CD4-positive, alpha-beta T cell treated with Interleukin-2 at 100 ng/mL for 4 hours (primary cell): ENCODE results near the gene ANKH.

Experiments
- DNase-seq: peaks from one replicate; pipeline ENCODE4 v3.0.0-alpha.2; 2020; ENCODE audit warnings: low spot score

ANKH gene

GRCh38 chr5:14663734-14664269 is 207.8 kb downstream of the ANKH start:
- no peak for DNase-seq

DNA sequence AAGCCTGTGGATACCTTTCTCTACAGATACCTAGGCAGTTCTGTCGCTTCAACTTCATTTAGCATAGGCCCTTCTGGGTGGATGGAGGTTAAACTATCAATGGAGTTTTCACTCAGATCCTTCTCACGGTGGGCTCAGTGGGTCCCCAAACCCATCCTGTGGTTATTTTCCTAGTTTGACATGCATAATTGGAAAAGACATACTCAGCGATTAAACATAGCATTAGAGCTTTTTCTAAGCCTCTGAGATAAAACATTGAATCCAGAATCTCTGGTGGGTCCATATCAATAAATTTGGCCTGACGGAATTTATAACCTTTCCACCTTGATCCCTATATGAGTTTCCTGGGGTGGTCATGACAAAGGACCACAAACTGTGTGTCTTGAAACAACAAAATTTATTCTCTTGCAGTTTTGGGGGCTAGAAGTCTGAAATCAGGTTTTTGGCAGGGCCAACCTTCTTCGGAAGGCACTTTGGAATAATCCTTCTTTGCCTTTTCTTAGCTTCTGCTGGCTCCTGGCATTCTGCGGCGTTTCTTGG is 208.8 kb downstream of the ANKH start:
- DNase-seq, result no peak

- DNase-seq, result no peak
Measured at GRCh38 chr5:14660833-14661232, 210.7 kb downstream of the ANKH start.

DNA sequence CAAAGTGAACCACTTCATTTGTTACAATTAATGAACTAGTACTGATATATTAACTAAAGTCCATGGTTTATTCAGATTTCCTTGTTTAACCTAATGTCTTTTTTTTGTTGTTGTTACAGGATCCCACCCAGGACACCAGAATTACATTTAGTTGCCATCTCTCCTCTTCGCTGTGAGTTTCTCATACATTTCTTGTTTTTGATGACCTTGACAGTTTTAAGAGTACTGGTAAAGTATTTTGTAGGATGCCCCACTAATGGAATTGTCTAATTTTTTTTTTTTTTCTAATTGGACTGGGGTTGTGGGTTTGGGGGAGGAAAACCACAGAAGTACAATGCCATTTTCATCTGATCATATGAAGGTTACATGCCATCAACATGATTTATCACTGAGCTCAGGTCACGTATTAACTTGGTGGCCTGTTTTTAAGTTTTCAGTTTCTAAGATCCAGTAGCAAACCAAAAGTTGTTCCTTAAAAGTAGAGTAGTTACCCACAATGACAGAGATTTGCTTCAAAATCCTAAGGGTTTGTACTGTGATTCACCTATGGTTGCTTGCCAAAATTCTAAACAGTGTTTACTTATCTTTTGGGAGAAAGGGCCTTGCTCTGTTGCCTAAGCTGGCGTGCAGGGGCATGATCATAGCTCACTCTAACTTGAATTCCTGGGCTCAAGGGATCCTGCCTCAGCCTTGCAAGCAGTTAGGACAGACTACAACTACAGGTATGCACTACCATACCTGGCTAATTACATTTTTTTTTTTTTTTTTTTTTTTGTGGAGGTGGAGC is 211.6 kb downstream of the ANKH start:
- no peak for DNase-seq

DNA sequence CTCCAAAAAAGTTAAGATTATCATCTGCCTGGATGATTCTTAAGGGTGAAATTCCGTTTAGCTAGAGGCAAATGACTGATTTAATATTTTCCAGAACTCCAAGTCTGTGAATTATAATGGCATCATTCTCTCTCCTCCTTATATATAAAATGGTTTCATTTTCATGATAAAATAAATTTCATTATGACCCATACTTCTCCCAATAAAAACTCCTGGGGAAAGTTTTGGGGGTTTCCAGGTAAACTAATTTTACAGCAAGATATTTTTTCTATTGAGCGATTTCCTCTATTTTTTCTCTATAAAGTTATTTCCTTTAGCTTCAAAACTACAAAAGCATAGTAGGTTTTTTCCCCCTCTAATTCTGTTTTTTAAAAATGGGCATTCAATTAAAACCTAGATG is 214.7 kb downstream of the ANKH start:
- no peak for DNase-seq

GRCh38 chr5:14655146-14655741 is 216.3 kb downstream of the ANKH start:
- no peak for DNase-seq
